ENCODE measurements around the gene CRB3. TPM values are rescaled to one million over a fixed set of nuclear protein-coding genes. Genes with fewer than 3 reads are reported as not detected.
"Not testable (repeated sequence)": the region's sequence is repeated elsewhere in the genome, so short reads cannot be mapped to it uniquely, and the experiment has no call there.

The CRB3 gene
- total and polyA plus RNA-seq, 8 donors = 14.9 to 78.8 (median 17.9) TPM

DNA sequence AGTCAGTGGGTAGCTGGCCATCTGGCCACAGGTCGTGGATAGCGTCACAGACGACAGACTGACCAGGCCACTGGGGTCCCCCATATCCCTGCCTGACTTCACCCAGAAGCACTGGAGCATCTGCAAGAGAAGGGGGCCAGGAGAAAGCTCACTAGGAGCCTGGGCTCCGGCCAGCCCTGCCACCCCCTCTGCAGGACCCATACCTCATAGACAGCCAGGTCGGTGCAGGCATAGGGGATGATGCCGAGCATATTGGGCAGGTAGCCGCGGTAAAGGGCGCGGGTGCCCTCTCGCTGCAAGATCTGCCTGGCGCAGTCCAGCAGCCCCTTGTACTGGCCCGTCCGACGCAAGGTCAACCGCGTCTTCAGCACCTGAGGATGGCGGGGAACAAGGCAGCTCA, 36.9 kb upstream of the CRB3 start:
- no peaks in the 10 kb centered on the region for H3K27me3 ChIP-seq
- intact Hi-C loops (cut with DNase I) = no loop called here
- no peaks in the 10 kb centered on the region for H3K9me3 ChIP-seq
- no peaks in the 10 kb centered on the region for H3K36me3 ChIP-seq
- H3K4me3 ChIP-seq = no peak overlapping the region
- no peak for ATAC-seq
- H3K27ac ChIP-seq = no peak overlapping the region
- peaks cover 10 to 23% of the 10 kb centered on the region in 2 donors for H3K4me1 ChIP-seq
- TF ChIP-seq, protein P1, sequence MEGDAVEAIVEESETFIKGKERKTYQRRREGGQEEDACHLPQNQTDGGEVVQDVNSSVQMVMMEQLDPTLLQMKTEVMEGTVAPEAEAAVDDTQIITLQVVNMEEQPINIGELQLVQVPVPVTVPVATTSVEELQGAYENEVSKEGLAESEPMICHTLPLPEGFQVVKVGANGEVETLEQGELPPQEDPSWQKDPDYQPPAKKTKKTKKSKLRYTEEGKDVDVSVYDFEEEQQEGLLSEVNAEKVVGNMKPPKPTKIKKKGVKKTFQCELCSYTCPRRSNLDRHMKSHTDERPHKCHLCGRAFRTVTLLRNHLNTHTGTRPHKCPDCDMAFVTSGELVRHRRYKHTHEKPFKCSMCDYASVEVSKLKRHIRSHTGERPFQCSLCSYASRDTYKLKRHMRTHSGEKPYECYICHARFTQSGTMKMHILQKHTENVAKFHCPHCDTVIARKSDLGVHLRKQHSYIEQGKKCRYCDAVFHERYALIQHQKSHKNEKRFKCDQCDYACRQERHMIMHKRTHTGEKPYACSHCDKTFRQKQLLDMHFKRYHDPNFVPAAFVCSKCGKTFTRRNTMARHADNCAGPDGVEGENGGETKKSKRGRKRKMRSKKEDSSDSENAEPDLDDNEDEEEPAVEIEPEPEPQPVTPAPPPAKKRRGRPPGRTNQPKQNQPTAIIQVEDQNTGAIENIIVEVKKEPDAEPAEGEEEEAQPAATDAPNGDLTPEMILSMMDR (IDR thresholded peaks at IDR 0.05) = no peak
- DNase-seq = no peak

DNA sequence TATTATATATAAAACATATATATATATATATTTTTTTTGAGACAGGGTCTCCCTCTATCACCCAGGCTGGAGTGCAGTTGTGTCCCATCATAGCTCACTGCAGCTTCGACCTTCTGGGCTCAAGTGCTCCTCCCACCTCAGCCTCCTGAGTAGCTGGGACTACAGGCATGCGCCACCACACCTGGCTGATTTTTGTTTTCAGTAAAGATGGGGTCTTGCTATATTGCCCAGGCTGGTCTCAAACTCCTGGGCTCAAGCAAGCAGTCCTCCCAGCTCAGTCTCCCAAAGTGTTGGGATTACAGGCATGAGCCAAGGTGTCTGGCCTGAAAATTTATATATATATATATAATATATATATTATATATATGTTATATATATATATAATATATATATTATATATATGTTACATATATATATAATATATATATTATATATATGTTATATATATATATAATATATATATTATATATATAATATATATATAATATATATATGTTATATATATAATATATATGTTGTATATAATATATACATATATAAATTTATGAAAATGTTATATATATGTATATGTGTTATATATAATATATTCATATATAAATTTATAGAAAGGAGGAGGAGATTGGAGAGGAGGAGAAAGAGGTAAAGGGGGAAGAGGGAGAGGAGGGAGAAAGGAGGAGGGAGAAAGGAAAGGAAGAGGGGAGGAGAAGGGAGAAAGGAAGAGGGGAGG, 35.2 kb upstream of the CRB3 start:
- H3K9me3 ChIP-seq; ATAC-seq; H3K36me3 ChIP-seq; intact Hi-C loops (cut with DNase I); DNase-seq; H3K27me3 ChIP-seq; H3K27ac ChIP-seq; H3K4me1 ChIP-seq; H3K4me3 ChIP-seq: not testable (repeated sequence)

DNA sequence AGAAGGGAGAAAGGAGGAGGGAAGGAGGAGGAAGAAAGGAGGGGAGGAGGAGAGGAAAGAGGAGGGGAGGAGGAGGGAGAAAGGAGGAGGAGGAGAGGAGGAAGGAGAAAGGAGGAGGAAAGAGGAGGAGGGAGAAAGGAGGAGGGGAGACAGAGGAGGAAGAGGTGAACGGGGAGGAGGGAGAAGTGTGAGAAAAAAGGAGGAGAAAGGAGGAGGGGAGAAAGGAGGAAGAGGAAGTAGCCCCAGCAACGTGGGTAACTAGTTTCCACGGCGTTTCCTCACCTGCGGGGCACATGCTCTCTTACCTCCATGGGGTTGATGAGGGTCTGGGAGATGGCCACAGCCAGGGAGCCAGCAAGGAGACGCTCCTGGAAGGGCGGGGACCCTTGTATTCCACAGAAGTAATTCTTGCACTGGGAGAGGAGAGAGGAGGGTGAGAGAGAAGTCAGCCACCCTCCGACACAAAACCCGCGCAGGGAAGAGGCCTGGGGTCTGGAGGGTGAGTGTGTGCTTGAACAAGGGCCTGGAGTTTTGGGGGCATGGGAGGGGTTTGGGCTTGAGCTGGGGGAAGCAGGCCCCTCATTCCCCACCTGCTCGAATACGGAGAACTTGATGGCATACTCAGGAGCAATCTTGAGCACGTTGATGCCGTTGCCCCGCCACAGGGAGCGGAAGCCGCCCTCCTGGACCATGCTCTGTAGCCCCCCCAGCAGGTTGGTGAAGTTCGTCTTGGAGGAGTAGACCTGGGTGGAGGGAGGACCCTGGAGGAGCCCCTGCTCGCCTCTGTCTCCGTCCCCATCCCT, 34.5 kb upstream of the CRB3 start:
- intact Hi-C loops (cut with DNase I) = no loop called here
- ATAC-seq (no peak), DNase-seq (no peak)
- H3K4me1 ChIP-seq = peaks cover 0 to 5% of the 10 kb centered on the region in 2 donors
- H3K36me3 ChIP-seq = no peaks in the 10 kb centered on the region
- no peaks in the 10 kb centered on the region for H3K27me3 ChIP-seq
- no peaks in the 10 kb centered on the region for H3K9me3 ChIP-seq
- TF ChIP-seq, protein P1 (IDR thresholded peaks at IDR 0.05) = no peak
- H3K27ac ChIP-seq = no peak overlapping the region
- H3K4me3 ChIP-seq = no peak overlapping the region

DNA sequence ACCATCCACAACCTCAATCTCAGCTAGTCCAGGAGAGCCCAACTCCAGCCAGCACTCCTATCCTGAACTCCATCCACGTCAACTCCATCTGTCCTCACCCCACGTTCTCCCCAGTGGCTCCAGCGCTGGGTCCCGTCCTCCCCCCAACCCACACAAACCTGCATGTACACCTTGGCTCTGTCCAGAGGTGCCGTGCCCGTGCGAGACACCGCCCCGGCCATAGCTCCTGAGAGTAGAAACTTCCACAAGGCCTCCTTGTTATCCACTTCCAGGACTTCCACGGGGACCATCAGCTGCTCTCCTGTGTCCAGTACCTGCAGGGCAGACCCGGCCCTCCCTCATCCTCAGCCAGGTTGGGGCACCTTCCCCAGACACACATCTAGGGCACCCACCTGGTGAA, 32.2 kb upstream of the CRB3 start:
- ATAC-seq (no peak), DNase-seq (no peak)
- TF ChIP-seq, protein P1 (IDR thresholded peaks at IDR 0.05) = no peak
- Histone ChIP-seq H3K36me3 (no peaks in the 10 kb centered on the region), H3K9me3 (no peaks in the 10 kb centered on the region), H3K4me3 (no peak overlapping the region), H3K27ac (no peak overlapping the region), H3K4me1 (no peaks in the 10 kb centered on the region), H3K27me3 (no peaks in the 10 kb centered on the region)
- intact Hi-C loops (cut with DNase I) = no loop called here

DNA sequence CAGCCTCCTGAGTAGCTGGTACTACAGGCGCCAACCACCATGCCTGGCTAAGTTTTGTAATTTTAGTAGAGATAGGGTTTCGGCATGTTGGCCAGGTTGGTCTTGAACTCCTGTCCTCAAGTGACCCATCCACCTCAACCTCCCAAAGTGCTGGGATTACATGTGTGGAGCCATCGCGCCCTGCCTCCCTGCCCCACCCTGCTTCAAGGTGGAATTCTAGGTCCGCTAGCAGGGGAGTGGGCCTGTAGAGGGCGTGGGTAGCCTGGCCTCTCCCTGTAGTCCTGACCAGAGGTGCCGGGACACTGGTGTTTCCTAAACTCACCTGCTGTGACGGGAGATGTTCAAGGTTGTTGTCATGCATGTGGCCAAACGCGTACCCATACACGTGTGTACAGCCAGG, 30.9 kb upstream of the CRB3 start:
- Histone ChIP-seq H3K36me3 (no peaks in the 10 kb centered on the region), H3K27me3 (no peaks in the 10 kb centered on the region), H3K27ac (no peak overlapping the region), H3K4me1 (no peaks in the 10 kb centered on the region), H3K4me3 (no peak overlapping the region), H3K9me3 (no peaks in the 10 kb centered on the region)
- ATAC-seq (no peak), DNase-seq (no peak)
- intact Hi-C loops (cut with DNase I) = no loop called here
- TF ChIP-seq, protein P1 (IDR thresholded peaks at IDR 0.05) = no peak

Data from left lung (tissue), 10 donors.